NCI-H82 treated with DMSO at 0.1 percent for 48 hours (cell line): Measurements from ENCODE around the gene CDH11.

Source experiments
- DNase-seq: peaks from one replicate; lab custom pipeline; 2025; ENCODE audit not compliant: unreplicated experiment; lab: John Stamatoyannopoulos, UW

Gene CDH11

GRCh38 chr16:64919929-64920607 is 201.8 kb downstream of the CDH11 start:
- no peak for DNase-seq

- DNase-seq: no peak
Observed at GRCh38 chr16:64919141-64919540, 202.7 kb downstream of the CDH11 start.

GRCh38 chr16:64916051-64916450 is 205.8 kb downstream of the CDH11 start:
- DNase-seq: no peak

- peak; percentile 25 for DNase-seq
Observed at GRCh38 chr16:64910356-64910755, 211.5 kb downstream of the CDH11 start.

GRCh38 chr16:64907844-64908243 is 214.0 kb downstream of the CDH11 start:
- no peak for DNase-seq

GRCh38 chr16:64903770-64904169 is 218.1 kb downstream of the CDH11 start:
- no peak for DNase-seq

- DNase-seq: no peak
Observed at GRCh38 chr16:64900517-64900916, 221.3 kb downstream of the CDH11 start.

GRCh38 chr16:64900019-64900418 is 221.8 kb downstream of the CDH11 start:
- no peak for DNase-seq

GRCh38 chr16:64898159-64898558 is 223.7 kb downstream of the CDH11 start:
- no peak for DNase-seq
